SK-N-MC (cell line): ENCODE measurements around the gene ANXA5.

Experiments used
- EZH2 ChIP-seq: fragments of 200-600 bp; sonication (generic); IDR thresholded peaks from one replicate; pipeline ENCODE4 v1.6.1; 2017; ENCODE audit warnings: antibody characterized with exemption
- FOXP2 ChIP-seq: optimal IDR thresholded peaks from 2 replicates; pipeline ENCODE3; 2011; ENCODE audit warnings: mild to moderate bottlenecking, moderate library complexity; ENCODE audit not compliant: insufficient read depth; ENCODE audit errors: extremely low read length, control extremely low read depth
- POLR2AphosphoS5 ChIP-seq: IDR thresholded peaks from 2 replicates; pipeline ENCODE4 v1.6.1; 2012; ENCODE audit warnings: mild to moderate bottlenecking, low read depth, low read length, borderline replicate concordance

GRCh38 chr4:121734571-121734970 is 37.8 kb upstream of the ANXA5 start:
- TF ChIP-seq EZH2 (no peak), POLR2AphosphoS5 (no peak), FOXP2 (no peak)
